Right lung (tissue), 5 donors: Measurements from ENCODE around the gene CMAS. TPM values are rescaled to one million over a fixed set of nuclear protein-coding genes. Genes with fewer than 3 reads are reported as not detected.
"Not testable (repeated sequence)": the region's sequence is repeated elsewhere in the genome, so short reads cannot be mapped to it uniquely, and the experiment has no call there.

Source experiments
- DNase-seq, 2 donors: peaks; one replicate each; pipeline ENCODE4 v3.0.0-alpha.2; 2013
- polyA plus RNA-seq, 5 donors: library from polyadenylated mRNA; unstranded; fragments of 120-200 nt; gene quantifications; one replicate each; pipeline versions ENCODE4 v1.2.1 to v1.2.3, GENCODE V29; 2013; ENCODE audit warnings: inconsistent platforms in 1 of 5, low replicate concordance in 1 of 5; ENCODE audit not compliant: insufficient read length in 5 of 5, insufficient read depth in 1 of 5

CMAS gene
- polyA plus RNA-seq, 5 donors: 37.1 to 53.7 (median 44.3) TPM

- no peak for DNase-seq
These were observed 2.1 kb upstream of the CMAS start for GRCh38 chr12:22043943-22044342.

- DNase-seq: no peak
These were observed 1.6 kb upstream of the CMAS start for GRCh38 chr12:22044391-22044790.

GRCh38 chr12:22046968-22047390 is 961 bp downstream of the CMAS start:
- no peak for DNase-seq

DNA sequence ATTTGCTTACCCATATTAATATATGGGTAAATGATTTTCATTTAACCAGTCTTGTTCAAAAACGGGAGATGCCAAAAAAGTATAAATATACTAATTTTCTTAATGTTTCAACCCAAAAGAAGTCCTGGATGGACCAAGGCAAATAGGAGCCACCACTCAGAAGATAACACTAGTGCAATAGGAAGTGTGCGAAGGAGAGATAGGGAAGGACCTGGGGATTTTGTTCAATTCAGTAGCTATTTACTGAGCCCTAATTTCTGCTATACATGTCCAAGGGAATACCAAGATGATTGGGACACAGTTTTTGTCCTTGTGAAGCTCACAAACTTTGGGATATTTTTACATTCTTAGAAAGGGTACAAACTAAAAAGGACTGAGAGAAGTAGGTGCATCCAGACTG is 1.5 kb downstream of the CMAS start:
- DNase-seq: no peak

GRCh38 chr12:22048351-22049041 is 2.5 kb downstream of the CMAS start:
- no peak for DNase-seq

GRCh38 chr12:22050078-22050477 is 4.1 kb downstream of the CMAS start:
- no peak for DNase-seq

DNA sequence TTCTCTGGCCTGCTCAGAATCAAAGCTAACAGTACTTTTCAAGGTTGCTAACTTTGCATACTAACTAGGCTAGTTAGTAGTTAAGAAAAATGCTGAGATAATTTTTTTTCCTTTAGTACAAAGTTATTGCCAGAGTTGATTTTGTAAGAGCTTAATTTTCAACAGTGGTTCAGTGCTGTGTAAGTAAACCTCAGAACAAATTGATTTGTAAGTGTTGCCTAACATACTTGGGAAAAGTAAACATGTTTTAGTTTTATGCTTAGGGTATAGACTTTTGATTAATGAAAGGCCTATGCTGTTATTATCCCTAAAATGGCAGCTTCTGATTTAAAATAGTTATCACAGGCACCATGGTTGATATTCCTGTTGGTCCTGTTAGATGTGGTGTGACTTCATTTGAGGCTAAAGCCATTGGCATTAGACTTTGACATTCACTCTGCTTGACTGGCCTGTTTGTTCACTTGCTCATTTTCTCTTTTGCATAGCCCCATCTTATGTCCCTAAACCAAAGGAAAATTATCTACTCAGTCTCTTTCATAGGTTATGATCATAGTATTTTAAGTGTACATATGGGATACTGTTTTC is 5.2 kb downstream of the CMAS start:
- no peak for DNase-seq

- not testable (repeated sequence) for DNase-seq
These were observed 7.0 kb downstream of the CMAS start for GRCh38 chr12:22052994-22053393.

- no peak for DNase-seq
These were observed 8.1 kb downstream of the CMAS start for GRCh38 chr12:22054155-22054554.

DNA sequence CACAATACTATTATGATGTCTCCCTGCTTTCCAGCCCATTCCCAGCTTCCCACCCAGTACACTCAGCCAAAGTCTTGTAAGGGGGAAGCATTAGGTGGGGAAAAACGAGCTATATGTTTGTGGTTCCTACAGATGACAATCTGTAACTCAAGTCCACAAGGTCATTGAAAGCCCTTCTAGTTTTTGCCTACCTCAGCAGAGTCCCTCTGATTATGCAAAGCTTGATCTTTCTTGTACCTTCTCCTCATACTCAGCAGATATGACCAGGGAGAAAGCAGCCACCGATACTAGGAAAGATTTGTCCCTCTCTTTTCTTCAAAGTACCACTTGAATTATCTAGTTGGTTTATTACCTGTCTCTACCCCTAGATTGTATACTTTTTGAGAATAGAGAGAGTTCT is 10.6 kb downstream of the CMAS start:
- no peak for DNase-seq

- no peak for DNase-seq
These were observed 14.1 kb downstream of the CMAS start for GRCh38 chr12:22059976-22060647.

DNA sequence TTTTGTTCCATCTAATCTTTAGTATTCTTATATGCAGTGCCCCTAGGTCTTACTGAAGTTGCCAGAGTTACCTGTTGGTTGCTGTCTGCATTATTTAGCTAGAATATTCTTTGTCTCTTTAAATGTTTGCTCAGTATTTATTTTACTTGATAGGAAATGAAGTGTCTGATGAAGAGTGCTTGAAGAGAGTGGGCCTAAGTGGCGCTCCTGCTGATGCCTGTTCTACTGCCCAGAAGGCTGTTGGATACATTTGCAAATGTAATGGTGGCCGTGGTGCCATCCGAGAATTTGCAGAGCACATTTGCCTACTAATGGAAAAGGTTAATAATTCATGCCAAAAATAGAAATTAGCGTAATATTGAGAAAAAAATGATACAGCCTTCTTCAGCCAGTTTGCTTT is 18.9 kb downstream of the CMAS start:
- DNase-seq: no peak

DNA sequence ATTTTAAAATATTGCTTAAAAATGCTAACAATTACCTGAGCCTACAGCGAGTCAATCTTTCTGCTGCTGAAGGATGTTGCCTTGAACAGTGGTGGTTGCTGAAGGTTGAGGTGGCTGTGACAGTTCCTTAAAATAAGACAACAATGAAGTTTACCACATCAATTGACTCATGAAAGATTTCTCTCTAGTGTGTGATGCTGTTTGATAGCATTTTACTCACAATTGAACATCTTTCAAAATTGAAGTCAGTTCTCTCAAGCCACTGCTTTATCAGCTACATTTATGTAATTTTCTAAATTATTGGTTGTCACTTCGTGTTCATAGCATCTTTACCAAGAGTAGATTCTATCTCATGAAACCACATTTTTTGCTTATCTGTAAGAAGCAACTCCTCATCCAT is 20.3 kb downstream of the CMAS start:
- no peak for DNase-seq

GRCh38 chr12:22069851-22070250 is 23.8 kb downstream of the CMAS start:
- no peak for DNase-seq

- DNase-seq: no peak
These were observed 36.2 kb downstream of the CMAS start for GRCh38 chr12:22082190-22082701.

GRCh38 chr12:22083167-22083566 is 37.1 kb downstream of the CMAS start:
- peak; percentile 36 to 48 for DNase-seq

GRCh38 chr12:22084852-22085251 is 38.8 kb downstream of the CMAS start:
- no peak for DNase-seq

DNA sequence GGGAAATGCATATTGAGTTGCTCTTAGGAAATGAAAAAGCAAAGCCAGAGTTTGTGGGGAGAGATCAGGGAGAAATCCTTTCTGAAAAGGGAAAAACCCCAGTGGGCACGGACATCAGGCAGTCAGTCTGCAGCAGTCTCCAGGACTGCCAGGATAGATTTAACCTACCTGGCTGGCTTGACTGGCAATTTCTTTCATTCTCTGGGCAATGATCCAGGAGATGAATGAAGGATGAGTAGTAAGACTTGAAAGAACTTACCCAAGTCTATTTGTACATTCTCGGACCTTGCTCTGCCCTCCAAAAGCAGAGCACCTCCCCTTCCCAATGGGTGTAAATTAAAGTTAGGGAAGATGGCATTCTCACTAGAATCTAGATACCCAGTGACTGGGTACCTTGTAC is 42.9 kb downstream of the CMAS start:
- no peak for DNase-seq

GRCh38 chr12:22089486-22089885 is 43.5 kb downstream of the CMAS start:
- DNase-seq: no peak

DNA sequence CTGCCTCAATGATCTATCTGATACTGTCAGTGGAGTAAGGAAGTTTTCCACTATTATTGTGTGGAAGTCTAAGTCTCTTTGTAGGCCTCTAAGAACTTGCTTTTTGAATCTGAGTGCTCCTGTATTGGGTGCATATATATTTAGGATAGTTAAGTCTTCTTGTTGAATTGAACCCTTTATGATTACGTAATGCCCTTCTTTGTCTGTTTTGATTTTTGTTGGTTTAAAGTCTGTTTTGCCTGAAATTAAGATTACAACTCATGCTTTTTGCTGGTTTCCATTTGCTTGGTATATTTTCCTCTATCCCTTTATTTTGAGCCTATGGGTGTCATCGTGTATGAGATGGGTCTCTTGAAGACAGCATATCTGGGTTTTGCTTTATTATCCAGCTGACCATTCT is 53.0 kb downstream of the CMAS start:
- not testable (repeated sequence) for DNase-seq

DNA sequence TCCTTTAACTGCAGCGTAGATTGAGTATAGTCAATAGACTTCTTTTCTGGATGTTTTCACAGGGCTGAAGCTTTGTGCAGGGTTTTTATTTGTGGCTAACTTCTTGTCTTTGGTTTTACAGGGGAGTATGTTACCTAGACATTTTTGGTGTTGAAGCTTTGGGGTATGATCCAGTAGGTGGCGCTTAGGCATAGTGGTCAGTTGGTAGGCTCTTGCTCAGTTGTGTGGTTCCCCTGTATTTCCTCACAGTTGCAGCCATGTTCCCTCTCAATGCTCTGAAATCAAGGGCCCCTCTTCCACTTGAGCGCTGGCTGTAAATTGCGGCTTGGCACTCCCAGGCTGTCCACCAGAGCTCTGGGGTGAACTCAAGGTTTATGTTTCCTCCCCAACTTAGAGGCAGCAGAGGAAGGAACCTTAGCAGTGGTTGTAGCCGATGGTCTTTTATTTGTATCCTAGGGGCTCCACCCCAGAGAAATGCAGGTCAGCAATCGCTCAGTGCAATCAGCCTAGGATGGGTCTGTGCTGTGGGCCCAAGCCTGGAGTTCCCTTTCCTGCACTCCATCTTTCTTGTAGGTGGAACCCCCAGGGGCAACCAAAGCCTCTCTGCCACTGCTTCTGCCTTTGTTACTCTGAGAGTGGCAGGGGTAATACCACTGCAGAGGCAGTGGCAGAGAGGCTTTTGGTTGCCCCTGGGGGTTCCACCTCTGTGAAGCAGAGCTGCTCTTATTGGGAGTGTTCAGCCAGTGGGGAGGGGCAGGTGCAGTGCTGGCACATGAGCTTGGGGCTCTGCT is 55.1 kb downstream of the CMAS start:
- DNase-seq: peak in 1 of 2 donors; percentile 20

DNA sequence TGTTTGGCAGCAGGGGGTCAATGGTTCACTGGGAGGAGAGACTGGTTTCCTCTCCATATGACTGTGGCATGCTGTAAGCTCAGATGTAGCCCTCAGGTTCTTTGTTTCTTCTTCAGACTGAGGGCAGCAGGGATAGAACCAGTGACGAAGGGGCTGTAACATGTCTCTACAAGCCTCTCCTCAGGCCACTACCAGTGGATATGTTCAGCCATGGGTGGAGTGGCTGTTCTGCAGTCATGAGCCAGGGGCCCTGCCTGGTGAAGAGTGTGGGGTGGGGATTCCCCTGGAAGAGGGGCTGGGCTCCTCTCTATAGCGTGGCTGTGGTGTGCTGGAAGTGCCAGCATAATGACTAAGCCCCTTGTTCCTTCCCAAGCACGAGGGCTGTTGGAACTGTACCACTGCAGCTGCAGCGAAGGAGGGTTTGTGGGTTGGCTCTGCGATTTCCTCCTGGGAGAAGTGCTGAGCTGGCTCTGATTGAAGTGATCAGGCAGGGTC is 55.8 kb downstream of the CMAS start:
- DNase-seq: no peak
